Esophagus (tissue), 2 donors: ENCODE data around the gene RAD51B. TPM values are rescaled to one million over a fixed set of nuclear protein-coding genes. Genes with fewer than 3 reads are reported as not detected.

Experiments used
- H3K27ac ChIP-seq, 2 donors: one replicate each; pipeline ENCODE4 v1.5.1; 2013; ENCODE audit warnings: low read depth in 2 of 2, mild to moderate bottlenecking in 2 of 2, inconsistent platforms in 1 of 2, low read length in 1 of 2, moderate library complexity in 1 of 2
- H3K27me3 ChIP-seq, 2 donors: one replicate each; pipeline ENCODE4 v1.6.1; 2013; ENCODE audit warnings: low read length in 2 of 2, control low read depth in 1 of 2, mild to moderate bottlenecking in 1 of 2; ENCODE audit not compliant: insufficient read depth in 2 of 2, control insufficient read depth in 1 of 2
- H3K36me3 ChIP-seq, 2 donors: one replicate each; pipeline ENCODE4 v1.6.1; 2013; ENCODE audit warnings: low read length in 1 of 2; ENCODE audit not compliant: control insufficient read depth in 2 of 2, insufficient read depth in 2 of 2
- H3K4me1 ChIP-seq, 2 donors: one replicate each; pipeline ENCODE4 v1.6.1; 2013; ENCODE audit warnings: low read length in 1 of 2; ENCODE audit not compliant: control insufficient read depth in 2 of 2, insufficient read depth in 2 of 2
- H3K4me3 ChIP-seq, 2 donors: one replicate each; pipeline ENCODE4 v1.5.1; 2013; ENCODE audit warnings: low read length in 2 of 2, mild to moderate bottlenecking in 2 of 2, low read depth in 1 of 2, moderate library complexity in 1 of 2
- H3K9me3 ChIP-seq, 2 donors: one replicate each; pipeline ENCODE4 v1.6.1; 2013; ENCODE audit warnings: mild to moderate bottlenecking in 2 of 2, low read depth in 1 of 2, low read length in 1 of 2, moderate library complexity in 1 of 2; ENCODE audit not compliant: control insufficient read depth in 2 of 2, insufficient read depth in 1 of 2
- WGBS, 2 donors: extraction: QIAGEN DNeasy Blood & Tissue Kit; methylation state at CpG; one replicate each; pipeline ENCODE4 v1.1.7; 2013; 5-methylcytosine and 5-hydroxymethylcytosine counted together
- polyA plus RNA-seq, 2 donors: library from polyadenylated mRNA; stranded (reverse); fragments of 200-250 nt; gene quantifications; one replicate each; pipeline ENCODE4 v1.2.3, GENCODE V29; 2013
- donor health status: healthy with polysubstance abuse.
- donor health status: Bipolar disorder and iron deficiency.

RAD51B gene
- polyA plus RNA-seq, 2 donors, result 3.2 to 4.0 TPM

- H3K36me3 ChIP-seq, result no peaks in the 10 kb centered on the region
- 67 to 72% methylated on average over 4 of the region's 4 CpGs for WGBS, 2 donors
- no peak overlapping the region for H3K27ac ChIP-seq
- no peaks in the 10 kb centered on the region for H3K27me3 ChIP-seq
- H3K4me1 ChIP-seq, result peaks cover 2 to 6% of the 10 kb centered on the region in 2 donors
- no peak overlapping the region for H3K4me3 ChIP-seq
- H3K9me3 ChIP-seq, result no peaks in the 10 kb centered on the region
Observed at GRCh38 chr14:68401855-68402254, 582.3 kb downstream of the RAD51B start.

GRCh38 chr14:68402525-68403101 is 583.0 kb downstream of the RAD51B start:
- Histone ChIP-seq H3K27ac (no peak overlapping the region), H3K4me1 (peaks cover 0 to 3% of the 10 kb centered on the region in 2 donors), H3K9me3 (no peaks in the 10 kb centered on the region), H3K27me3 (no peaks in the 10 kb centered on the region), H3K36me3 (no peaks in the 10 kb centered on the region), H3K4me3 (no peak overlapping the region)
- WGBS, 2 donors, result 82 to 85% methylated on average over 7 of the region's 7 CpGs

GRCh38 chr14:68403191-68404145 is 583.9 kb downstream of the RAD51B start:
- 66 to 67% methylated on average over 4 of the region's 4 CpGs for WGBS, 2 donors
- Histone ChIP-seq H3K27ac (peak overlapping the region; percentile 14 to 60), H3K4me1 (peaks cover 0 to 3% of the 10 kb centered on the region in 2 donors), H3K4me3 (no peak overlapping the region), H3K36me3 (no peaks in the 10 kb centered on the region), H3K27me3 (no peaks in the 10 kb centered on the region), H3K9me3 (no peaks in the 10 kb centered on the region)

DNA sequence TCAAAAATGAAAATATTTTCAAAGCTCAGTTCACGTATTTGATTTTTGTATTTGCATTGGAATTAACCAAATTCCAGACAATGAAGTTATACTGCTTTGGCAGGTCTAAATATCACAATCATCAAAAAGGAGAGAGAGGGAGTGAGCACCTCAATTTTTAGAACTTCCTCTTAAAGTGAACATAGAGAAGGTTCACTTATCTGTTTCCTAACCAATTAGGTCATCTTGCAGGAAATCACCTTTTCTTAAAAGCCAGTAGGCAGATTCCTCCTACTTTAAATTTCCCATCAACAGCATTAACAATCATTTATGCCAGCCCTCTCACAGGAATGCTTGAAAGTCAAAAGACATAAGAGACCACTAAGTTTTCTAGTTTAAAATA is 584.6 kb downstream of the RAD51B start:
- peaks cover 0 to 3% of the 10 kb centered on the region in 2 donors for H3K4me1 ChIP-seq
- 56 to 75% methylated on average over 1 of the region's 1 CpG for WGBS, 2 donors

GRCh38 chr14:68404652-68405183 is 585.1 kb downstream of the RAD51B start:
- Histone ChIP-seq H3K27ac (peak overlapping the region; percentile 47 to 79), H3K27me3 (no peaks in the 10 kb centered on the region), H3K36me3 (no peaks in the 10 kb centered on the region), H3K4me1 (peaks cover 0 to 3% of the 10 kb centered on the region in 2 donors), H3K9me3 (no peaks in the 10 kb centered on the region), H3K4me3 (no peak overlapping the region)
- WGBS, 2 donors, result 63% methylated on average over 5 of the region's 5 CpGs

More for the DNA sequence above, 584.6 kb downstream of the RAD51B start:
- no peaks in the 10 kb centered on the region for H3K9me3 ChIP-seq
- peak overlapping the region in 1 of 2 donors; percentile 47 for H3K27ac ChIP-seq
- no peak overlapping the region for H3K4me3 ChIP-seq
- no peaks in the 10 kb centered on the region for H3K27me3 ChIP-seq
- no peaks in the 10 kb centered on the region for H3K36me3 ChIP-seq

- Histone ChIP-seq H3K9me3 (no peaks in the 10 kb centered on the region), H3K4me3 (no peak overlapping the region), H3K27ac (no peak overlapping the region), H3K4me1 (peaks cover 0 to 3% of the 10 kb centered on the region in 2 donors), H3K36me3 (no peaks in the 10 kb centered on the region), H3K27me3 (no peaks in the 10 kb centered on the region)
- WGBS, 2 donors, result 60 to 74% methylated on average over 1 of the region's 1 CpG
Observed at GRCh38 chr14:68405961-68406360, 586.4 kb downstream of the RAD51B start.

DNA sequence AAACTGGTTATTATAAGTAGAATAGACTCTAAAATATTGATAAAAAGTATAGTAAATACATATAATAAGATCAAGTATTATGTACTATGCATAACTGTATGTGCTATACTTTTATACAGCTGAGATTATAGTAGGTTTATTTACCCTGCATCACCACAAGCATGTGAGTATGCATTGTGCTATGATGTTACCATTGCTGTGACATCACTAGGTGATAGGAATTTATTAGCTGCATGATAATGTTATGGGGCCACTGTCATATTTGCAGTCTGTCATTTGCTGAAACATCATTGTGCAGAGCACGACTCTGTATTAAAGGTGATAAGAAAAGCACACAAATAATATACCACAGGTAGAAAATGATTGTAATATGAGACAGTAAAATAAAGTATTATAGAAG is 587.7 kb downstream of the RAD51B start:
- Histone ChIP-seq H3K36me3 (no peaks in the 10 kb centered on the region), H3K9me3 (no peaks in the 10 kb centered on the region), H3K27me3 (no peaks in the 10 kb centered on the region), H3K4me3 (no peak overlapping the region), H3K27ac (no peak overlapping the region), H3K4me1 (peaks cover 0 to 3% of the 10 kb centered on the region in 2 donors)
- WGBS, 2 donors, result 64 to 90% methylated on average over 1 of the region's 1 CpG

GRCh38 chr14:68407825-68408224 is 588.2 kb downstream of the RAD51B start:
- H3K27ac ChIP-seq, result no peak overlapping the region
- no peaks in the 10 kb centered on the region for H3K9me3 ChIP-seq
- H3K27me3 ChIP-seq, result no peaks in the 10 kb centered on the region
- 93 to 96% methylated on average over 1 of the region's 1 CpG for WGBS, 2 donors
- no peaks in the 10 kb centered on the region for H3K36me3 ChIP-seq
- H3K4me3 ChIP-seq, result no peak overlapping the region
- H3K4me1 ChIP-seq, result peaks cover 0 to 3% of the 10 kb centered on the region in 2 donors

DNA sequence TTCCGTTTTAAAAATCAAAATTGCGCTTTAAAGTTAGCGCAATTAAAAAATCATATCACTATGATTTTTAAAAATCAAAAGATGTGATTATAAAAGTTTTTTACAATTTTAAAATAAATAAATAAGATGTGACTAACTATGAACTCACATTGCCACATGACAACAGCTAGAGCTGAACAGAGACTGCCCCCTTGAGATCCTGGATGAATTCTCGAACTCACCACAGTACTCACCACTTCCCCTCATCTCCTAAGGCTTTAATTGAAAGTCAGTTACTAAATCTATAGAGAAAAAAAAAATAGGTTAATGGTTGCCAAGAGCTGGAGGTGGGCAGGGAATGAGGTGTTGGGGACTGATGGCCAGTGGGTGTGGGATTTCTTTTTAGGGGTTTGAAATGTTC is 589.1 kb downstream of the RAD51B start:
- Histone ChIP-seq H3K36me3 (no peaks in the 10 kb centered on the region), H3K9me3 (no peaks in the 10 kb centered on the region), H3K27me3 (no peaks in the 10 kb centered on the region), H3K4me3 (no peak overlapping the region), H3K27ac (no peak overlapping the region), H3K4me1 (peaks cover 0 to 3% of the 10 kb centered on the region in 2 donors)
- WGBS, 2 donors, result 90 to 91% methylated on average over 4 of the region's 4 CpGs
